ENCODE results near the gene DNAJC9. TPM values are rescaled to one million over a fixed set of nuclear protein-coding genes. Genes with fewer than 3 reads are reported as not detected.
"Not testable (repeated sequence)": the region's sequence is repeated elsewhere in the genome, so short reads cannot be mapped to it uniquely, and the experiment has no call there.

Gene DNAJC9, protein sequence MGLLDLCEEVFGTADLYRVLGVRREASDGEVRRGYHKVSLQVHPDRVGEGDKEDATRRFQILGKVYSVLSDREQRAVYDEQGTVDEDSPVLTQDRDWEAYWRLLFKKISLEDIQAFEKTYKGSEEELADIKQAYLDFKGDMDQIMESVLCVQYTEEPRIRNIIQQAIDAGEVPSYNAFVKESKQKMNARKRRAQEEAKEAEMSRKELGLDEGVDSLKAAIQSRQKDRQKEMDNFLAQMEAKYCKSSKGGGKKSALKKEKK
- 10 to 100 TPM; 66.6 to 68.9 TPM for total RNA-seq

- ChIA-PET POLR2A (interaction anchor here (0.5 to 2.2 kb wide), 10 partner anchors 9 to 1376 kb away, joined by 3 to 9 read pairs (median 4); partner anchors contain the start of genes ANXA7, FAM149B1 and PPP3CB), CTCF (interaction anchor here (0.6 to 1.6 kb wide), 3 partner anchors 8 to 384 kb away, joined by 4 to 5 read pairs (median 4); no protein-coding TSS in a partner anchor)
Observed at GRCh38 chr10:73246646-73247508, at the start of gene DNAJC9. Gene DNAJC9 (minus strand): TSS chr10:73247255. CDS start chr10:73247189, 66 bp downstream.

DNA sequence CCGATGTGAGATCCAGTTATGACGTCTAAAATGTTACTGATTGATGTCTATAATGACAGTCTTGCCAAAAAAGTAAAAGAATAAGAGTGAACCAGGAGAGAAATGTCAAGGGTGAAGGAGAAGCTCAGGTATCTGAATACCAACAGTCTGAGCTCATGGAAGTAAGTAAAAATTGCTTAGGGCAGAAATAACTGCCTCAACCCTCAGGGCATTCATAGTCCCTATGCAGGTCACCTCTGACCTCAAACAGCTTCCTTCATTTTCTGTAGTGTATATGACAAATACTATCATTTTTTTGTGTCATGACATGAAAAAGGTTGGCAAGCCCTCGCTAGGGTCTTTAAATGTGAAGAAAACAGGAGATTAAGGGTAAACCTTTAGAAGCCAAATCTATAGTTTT lies 46.4 kb upstream of the DNAJC9 start:
- CTCF ChIA-PET, result no interaction called here
- POLR2A ChIA-PET, result no interaction called here

DNA sequence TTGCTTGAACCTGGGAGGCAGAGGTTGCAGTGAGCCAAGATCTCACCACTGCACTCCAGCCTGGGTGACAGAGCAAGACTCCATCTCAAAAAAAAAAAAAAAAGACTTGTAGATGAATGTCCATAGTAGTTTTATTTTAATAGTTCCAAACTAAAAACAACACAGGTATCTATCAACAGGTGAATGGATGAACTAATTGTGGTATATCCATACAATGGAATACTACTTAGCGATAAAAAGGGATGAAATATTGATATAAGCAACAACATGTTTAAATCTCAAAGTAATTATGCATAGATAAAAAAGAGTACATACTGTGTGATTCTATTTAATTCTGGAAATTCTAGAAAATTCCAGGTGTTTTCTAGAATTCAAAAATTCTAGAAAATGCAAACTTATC lies 42.9 kb upstream of the DNAJC9 start:
- POLR2A ChIA-PET, result no interaction called here
- CTCF ChIA-PET, result no interaction called here

GRCh38 chr10:73287441-73287840 lies 40.4 kb upstream of the DNAJC9 start:
- CTCF ChIA-PET, result no interaction called here
- POLR2A ChIA-PET, result no interaction called here

GRCh38 chr10:73281097-73281496 lies 34.0 kb upstream of the DNAJC9 start:
- ChIA-PET CTCF (no interaction called here), POLR2A (no interaction called here)

DNA sequence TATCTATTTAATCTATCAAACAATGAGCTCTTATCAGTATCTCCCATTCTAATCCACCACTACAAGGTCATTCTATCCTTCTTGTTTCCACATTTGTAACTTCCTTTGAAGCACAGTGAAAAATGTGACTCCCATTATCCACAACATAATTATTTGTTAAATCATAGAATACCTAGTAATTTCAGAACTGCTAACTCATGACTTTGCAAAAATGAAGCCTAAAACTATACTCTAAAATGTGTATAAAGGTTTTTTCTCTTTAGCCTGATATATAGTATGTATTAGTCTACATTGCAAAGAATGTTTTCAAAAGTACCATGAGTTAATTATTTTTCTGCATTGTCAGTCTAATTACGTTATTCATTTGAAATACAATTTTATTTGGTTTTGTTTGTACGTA lies 17.4 kb upstream of the DNAJC9 start:
- POLR2A ChIA-PET, result no interaction called here

DNA sequence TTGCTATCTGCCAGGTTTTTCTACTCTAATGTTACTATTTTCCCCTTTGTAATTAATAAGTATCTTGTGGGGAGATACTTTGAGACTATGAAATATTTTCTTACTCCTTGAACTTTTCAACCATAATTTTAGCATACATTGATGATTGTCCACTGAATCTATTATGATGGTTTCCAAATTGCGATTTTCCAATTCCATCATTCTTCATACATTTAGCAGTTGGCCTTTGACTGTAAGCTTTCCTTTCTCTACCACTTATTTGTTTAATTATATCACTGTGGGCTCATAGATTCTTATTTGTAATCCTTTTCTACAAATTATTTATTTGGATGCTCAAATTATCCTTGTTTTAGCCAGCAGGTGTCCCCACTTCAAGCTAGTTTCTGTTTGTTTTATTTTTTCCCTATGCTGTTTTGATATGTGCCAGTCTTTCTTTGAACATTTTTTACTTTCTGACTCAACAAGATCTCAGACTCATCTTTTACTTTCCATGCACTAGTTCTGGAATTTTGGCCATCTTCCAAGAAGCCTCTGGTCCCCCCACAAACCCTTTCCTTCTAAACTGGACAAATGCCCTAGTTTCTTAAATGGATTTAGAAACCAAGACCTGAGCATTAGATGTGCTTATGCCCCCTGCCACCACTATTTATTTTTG lies 16.8 kb upstream of the DNAJC9 start:
- CTCF ChIA-PET, result interaction anchor here (1.1 kb wide), 1 partner anchor 380 kb away, joined by 7 read pairs; no protein-coding TSS in a partner anchor

More for the DNA sequence above, 17.4 kb upstream of the DNAJC9 start:
- CTCF ChIA-PET, result interaction anchor here (1.1 kb wide), 1 partner anchor 379 kb away, joined by 7 read pairs; no protein-coding TSS in a partner anchor

GRCh38 chr10:73262880-73263555 lies 16.0 kb upstream of the DNAJC9 start:
- ChIA-PET CTCF (interaction anchor here (1.1 kb wide), 1 partner anchor 381 kb away, joined by 7 read pairs; no protein-coding TSS in a partner anchor), POLR2A (interaction anchor here (0.6 kb wide), 1 partner anchor 247 kb away, joined by 6 read pairs; no protein-coding TSS in a partner anchor)

More for the DNA sequence above, 16.8 kb upstream of the DNAJC9 start:
- POLR2A ChIA-PET, result interaction anchor here (0.5 kb wide), 1 partner anchor 50 kb away, joined by 7 read pairs; no protein-coding TSS in a partner anchor

- POLR2A ChIA-PET, result no interaction called here
- CTCF ChIA-PET, result no interaction called here
Observed at GRCh38 chr10:73262105-73262730, 15.2 kb upstream of the DNAJC9 start.

GRCh38 chr10:73261362-73261995 lies 14.4 kb upstream of the DNAJC9 start:
- POLR2A ChIA-PET, result no interaction called here
- CTCF ChIA-PET, result no interaction called here

GRCh38 chr10:73258612-73259011 lies 11.6 kb upstream of the DNAJC9 start:
- POLR2A ChIA-PET, CTCF ChIA-PET: not testable (repeated sequence)

- ChIA-PET POLR2A (interaction anchor here (2.1 kb wide), 1 partner anchor 160 kb away, joined by 5 read pairs; the partner anchor contains the start of gene ANXA7), CTCF (interaction anchor here (0.6 to 0.7 kb wide), 2 partner anchors 62 to 159 kb away, joined by 3 to 4 read pairs; no protein-coding TSS in a partner anchor)
Observed at GRCh38 chr10:73253225-73253555, 6.1 kb upstream of the DNAJC9 start.

GRCh38 chr10:73252445-73253224 lies 5.6 kb upstream of the DNAJC9 start, which contains the start of gene MRPS16:
Gene MRPS16 (minus strand): TSS chr10:73252644. CDS start chr10:73252482, 162 bp downstream.
- POLR2A ChIA-PET, result interaction anchor here (0.8 to 2.1 kb wide), 4 partner anchors 16 to 243 kb away, joined by 3 to 7 read pairs (median 4); partner anchors contain the start of genes ANXA7 and PPP3CB
- CTCF ChIA-PET, result no interaction called here

GRCh38 chr10:73251683-73252444 lies 4.8 kb upstream of the DNAJC9 start:
- POLR2A ChIA-PET, result interaction anchor here (0.6 to 2.1 kb wide), 5 partner anchors 15 to 244 kb away, joined by 3 to 7 read pairs (median 3); partner anchors contain the start of genes ANXA7 and PPP3CB
- CTCF ChIA-PET, result no interaction called here

GRCh38 chr10:73248259-73248724 lies 1.2 kb upstream of the DNAJC9 start:
- POLR2A ChIA-PET, result no interaction called here
- CTCF ChIA-PET, result interaction anchor here (1.6 kb wide), 1 partner anchor 10 kb away, joined by 4 read pairs; no protein-coding TSS in a partner anchor
